Fibroblast of villous mesenchyme (primary cell): ENCODE results near the gene NTMT1. TPM values are rescaled to one million over a fixed set of nuclear protein-coding genes. Genes with fewer than 3 reads are reported as not detected.

Experiments used
- DNase-seq: peaks from one replicate; pipeline ENCODE4 v3.0.0-alpha.2; 2010; ENCODE audit warnings: low read depth
- H3K4me3 ChIP-seq: 2 replicates; pipeline ENCODE4 v1.5.1; 2011; ENCODE audit warnings: low read depth, mild to moderate bottlenecking, low read length
- total RNA-seq: library from RNA; depleted of rRNA; stranded (reverse); fragments of >200 nt; gene quantifications from 2 replicates; pipeline ENCODE4 v1.2.3, GENCODE V29; 2012
- TF ChIP-seq, protein P1 (sequence below): IDR thresholded peaks from 2 replicates; pipeline ENCODE4 v1.5.1; 2012; ENCODE audit warnings: low read depth, mild to moderate bottlenecking, low read length; ENCODE audit not compliant: insufficient read depth

The NTMT1 gene
- total RNA-seq, 1 donor, result 36.3 TPM

DNA sequence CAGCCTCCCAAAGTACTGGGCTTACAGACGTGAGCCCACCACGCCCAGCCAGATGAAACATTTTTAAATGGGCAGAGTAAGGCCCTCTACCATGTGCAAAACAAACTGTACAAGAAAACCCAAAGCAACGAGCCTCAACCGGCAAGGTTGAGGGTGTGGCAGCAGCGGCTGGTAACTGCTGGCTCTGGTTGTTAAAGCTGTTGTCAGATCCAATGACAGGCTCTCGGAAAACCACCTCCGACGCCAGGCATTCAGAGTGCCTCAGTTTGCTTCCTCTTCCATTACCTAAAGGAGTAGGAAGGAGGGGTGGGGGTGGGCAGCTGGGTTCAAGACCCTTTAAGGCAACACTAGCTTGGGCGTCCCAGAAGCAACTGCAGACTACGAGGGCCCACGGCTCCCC lies 18.4 kb downstream of the NTMT1 start:
- no peak for DNase-seq
- no peak overlapping the region for H3K4me3 ChIP-seq
- TF ChIP-seq, protein P1, sequence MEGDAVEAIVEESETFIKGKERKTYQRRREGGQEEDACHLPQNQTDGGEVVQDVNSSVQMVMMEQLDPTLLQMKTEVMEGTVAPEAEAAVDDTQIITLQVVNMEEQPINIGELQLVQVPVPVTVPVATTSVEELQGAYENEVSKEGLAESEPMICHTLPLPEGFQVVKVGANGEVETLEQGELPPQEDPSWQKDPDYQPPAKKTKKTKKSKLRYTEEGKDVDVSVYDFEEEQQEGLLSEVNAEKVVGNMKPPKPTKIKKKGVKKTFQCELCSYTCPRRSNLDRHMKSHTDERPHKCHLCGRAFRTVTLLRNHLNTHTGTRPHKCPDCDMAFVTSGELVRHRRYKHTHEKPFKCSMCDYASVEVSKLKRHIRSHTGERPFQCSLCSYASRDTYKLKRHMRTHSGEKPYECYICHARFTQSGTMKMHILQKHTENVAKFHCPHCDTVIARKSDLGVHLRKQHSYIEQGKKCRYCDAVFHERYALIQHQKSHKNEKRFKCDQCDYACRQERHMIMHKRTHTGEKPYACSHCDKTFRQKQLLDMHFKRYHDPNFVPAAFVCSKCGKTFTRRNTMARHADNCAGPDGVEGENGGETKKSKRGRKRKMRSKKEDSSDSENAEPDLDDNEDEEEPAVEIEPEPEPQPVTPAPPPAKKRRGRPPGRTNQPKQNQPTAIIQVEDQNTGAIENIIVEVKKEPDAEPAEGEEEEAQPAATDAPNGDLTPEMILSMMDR, result no peak

DNA sequence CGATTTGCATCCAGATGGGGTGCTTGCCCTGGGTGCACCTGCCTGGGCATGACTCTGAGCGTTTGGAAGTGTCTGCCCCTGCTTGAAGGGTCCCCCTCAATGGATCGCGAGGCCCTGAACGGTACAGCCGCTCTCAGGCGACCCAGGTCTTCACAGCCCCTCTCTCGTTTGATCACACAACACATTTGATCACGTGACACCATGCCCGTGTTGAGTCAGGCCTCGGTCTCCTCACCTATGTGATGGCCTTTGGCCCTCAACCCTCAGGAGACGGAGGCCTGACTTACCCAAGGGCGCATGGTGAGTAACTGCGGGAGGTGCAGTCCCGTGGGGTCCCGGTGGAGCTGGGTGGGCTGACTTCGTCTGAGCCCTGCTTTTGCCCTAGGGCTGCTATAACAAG lies 18.9 kb downstream of the NTMT1 start:
- no peak for DNase-seq
- TF ChIP-seq, protein P1, result no peak
- no peak overlapping the region for H3K4me3 ChIP-seq

DNA sequence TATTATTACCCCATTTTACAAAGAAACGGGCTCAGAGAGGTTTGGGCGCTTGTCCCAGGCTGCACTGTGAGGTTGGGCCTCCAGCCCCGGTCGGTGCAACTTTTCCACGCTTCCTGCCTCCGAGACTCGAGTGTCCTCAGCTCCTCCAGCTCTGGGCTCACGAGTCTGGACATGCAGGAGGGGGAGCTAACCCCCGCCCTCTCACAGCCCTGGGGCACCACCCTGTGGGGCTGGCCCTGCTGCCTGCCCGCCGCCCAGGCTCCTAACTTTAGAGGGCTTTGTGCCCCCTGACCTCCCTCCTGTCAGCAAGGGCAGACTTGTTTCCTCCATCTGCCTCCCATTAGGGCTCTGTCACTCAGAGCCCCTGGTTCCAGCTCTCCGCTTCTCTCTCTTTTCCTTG lies 20.3 kb downstream of the NTMT1 start:
- no peak for DNase-seq
- TF ChIP-seq, protein P1, result no peak
- H3K4me3 ChIP-seq, result no peak overlapping the region

DNA sequence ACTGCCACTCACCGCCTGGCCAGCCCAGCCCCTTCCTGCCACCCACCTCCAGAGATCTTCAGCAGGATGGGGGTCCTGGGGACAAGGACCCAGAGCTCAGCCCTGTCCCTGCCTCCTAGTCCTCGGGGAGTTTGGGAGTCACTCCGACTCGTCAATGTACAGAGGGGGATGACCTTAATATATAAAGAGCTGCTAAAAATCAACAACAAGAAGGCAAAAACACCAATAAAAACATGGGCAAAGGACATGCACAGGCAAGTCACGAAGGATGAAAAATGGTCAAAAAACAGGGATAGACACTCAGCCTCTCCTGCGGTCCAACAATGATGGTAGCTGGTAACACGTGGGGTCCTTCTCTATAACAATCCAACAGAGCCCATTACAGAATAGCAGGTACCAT lies 20.7 kb downstream of the NTMT1 start:
- TF ChIP-seq, protein P1, result no peak
- DNase-seq, result no peak
- no peak overlapping the region for H3K4me3 ChIP-seq

DNA sequence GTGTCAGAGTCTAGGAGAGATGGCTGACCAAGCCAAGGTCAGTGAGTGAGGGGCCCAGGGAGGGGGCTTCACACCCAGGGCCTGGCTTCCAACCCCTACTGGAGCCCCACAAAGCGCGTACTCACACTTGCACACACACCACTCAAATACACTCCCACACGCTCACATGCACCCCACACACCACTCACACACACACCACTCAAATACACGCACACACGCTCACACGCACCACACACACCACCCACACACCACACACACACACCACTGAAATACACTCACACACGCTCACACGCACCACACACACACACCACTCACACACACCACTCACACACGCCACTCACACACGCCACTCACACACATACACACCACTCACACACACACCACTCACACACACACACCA lies 21.7 kb downstream of the NTMT1 start:
- TF ChIP-seq, protein P1, result no peak
- H3K4me3 ChIP-seq, result no peak overlapping the region
- DNase-seq, result no peak

DNA sequence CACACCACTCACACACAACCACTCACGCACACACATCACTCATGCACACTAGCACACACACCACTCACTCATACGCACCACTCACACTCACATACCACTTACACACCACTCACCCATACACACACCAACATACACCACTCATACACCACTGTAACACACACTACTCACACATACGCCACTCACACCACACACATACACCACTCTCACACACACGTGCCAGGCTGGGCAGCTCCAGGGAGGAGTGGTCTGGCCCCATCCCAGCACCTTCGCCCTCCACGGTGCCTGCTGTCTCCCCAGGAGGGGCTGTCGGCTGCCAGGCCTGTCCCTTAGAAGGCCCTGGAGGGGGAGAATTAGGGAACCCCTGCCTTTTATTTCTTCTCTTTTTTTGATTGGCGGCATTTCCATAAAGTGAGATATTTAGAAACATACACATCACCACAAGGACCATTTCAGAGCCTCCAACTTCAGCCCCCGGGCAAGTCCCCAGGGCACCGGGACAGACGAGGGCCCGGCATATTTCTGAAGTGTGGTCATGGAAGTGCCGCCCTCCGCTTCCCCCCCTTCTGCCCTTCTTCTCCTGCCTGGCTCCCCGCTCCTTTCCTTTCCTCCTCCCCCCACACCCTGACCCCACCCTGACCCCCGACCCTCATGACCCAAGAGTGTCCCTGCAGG lies 22.3 kb downstream of the NTMT1 start:
- no peak overlapping the region for H3K4me3 ChIP-seq
- DNase-seq, result no peak
- TF ChIP-seq, protein P1, result no peak

DNA sequence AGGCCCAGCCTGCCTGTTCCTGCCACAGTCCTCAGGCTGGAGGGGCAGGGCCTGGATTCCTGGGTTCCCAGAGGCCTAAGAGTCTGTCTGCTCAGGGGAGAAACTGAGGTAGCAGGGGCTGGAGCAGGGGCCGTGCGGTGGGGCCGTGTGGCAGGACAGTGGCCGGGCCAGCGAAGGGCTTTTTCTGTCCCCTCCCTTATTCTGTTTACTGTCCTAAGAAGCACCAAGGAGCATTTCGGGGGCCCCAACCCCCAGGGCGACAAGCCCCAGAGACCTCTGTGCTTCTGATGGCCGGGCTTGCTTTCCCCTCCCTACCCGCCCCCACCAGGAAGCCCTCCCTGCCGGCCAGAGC lies 22.8 kb downstream of the NTMT1 start:
- TF ChIP-seq, protein P1, result no peak

More for the DNA sequence above, 22.8 kb downstream of the NTMT1 start:
- H3K4me3 ChIP-seq, result no peak overlapping the region
- no peak for DNase-seq
